ENCODE data around the gene AAK1.

DNA sequence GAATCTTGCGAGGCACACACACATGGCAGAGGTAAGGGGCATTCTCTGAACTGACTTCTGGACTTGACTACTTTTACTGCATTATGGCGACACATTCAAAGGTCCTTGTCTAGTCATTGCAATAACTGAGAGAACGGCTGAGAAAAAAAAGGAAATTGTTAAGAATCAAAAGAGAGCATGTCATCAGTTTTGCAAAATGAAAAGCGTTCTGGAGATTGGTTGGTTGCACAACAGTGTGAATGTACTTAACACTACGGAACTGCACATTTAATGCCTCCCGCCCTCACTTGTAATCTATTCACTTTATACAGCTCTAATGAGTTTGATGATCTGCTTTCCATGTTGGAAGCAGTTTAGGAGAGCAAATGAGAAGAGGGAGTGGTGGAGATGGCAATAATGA lies 137.8 kb downstream of the AAK1 start:
- TF ChIP-seq, protein P1, sequence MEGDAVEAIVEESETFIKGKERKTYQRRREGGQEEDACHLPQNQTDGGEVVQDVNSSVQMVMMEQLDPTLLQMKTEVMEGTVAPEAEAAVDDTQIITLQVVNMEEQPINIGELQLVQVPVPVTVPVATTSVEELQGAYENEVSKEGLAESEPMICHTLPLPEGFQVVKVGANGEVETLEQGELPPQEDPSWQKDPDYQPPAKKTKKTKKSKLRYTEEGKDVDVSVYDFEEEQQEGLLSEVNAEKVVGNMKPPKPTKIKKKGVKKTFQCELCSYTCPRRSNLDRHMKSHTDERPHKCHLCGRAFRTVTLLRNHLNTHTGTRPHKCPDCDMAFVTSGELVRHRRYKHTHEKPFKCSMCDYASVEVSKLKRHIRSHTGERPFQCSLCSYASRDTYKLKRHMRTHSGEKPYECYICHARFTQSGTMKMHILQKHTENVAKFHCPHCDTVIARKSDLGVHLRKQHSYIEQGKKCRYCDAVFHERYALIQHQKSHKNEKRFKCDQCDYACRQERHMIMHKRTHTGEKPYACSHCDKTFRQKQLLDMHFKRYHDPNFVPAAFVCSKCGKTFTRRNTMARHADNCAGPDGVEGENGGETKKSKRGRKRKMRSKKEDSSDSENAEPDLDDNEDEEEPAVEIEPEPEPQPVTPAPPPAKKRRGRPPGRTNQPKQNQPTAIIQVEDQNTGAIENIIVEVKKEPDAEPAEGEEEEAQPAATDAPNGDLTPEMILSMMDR (conservative IDR thresholded peaks at IDR 0.05; ENCODE audit: low read depth, low read length): no peak
- no peak for TF ChIP-seq EZH2 (IDR thresholded peaks at IDR 0.05; ENCODE audit: borderline replicate concordance, low read depth, low read length, poor library complexity, severe bottlenecking)

All from A673 (cell line).